GM21723 (cell line): ENCODE measurements around the gene DEPDC5.
"Not testable (repeated sequence)": the region's sequence is repeated elsewhere in the genome, so short reads cannot be mapped to it uniquely, and the experiment has no call there.

Experiments
- ATAC-seq: cut with Tn5 transposase; IDR thresholded peaks from one replicate; pipeline ENCODE4 v1.9.1; 2021; ENCODE audit warnings: mild to moderate bottlenecking, moderate library complexity; ENCODE audit not compliant: unreplicated experiment

The DEPDC5 gene

DNA sequence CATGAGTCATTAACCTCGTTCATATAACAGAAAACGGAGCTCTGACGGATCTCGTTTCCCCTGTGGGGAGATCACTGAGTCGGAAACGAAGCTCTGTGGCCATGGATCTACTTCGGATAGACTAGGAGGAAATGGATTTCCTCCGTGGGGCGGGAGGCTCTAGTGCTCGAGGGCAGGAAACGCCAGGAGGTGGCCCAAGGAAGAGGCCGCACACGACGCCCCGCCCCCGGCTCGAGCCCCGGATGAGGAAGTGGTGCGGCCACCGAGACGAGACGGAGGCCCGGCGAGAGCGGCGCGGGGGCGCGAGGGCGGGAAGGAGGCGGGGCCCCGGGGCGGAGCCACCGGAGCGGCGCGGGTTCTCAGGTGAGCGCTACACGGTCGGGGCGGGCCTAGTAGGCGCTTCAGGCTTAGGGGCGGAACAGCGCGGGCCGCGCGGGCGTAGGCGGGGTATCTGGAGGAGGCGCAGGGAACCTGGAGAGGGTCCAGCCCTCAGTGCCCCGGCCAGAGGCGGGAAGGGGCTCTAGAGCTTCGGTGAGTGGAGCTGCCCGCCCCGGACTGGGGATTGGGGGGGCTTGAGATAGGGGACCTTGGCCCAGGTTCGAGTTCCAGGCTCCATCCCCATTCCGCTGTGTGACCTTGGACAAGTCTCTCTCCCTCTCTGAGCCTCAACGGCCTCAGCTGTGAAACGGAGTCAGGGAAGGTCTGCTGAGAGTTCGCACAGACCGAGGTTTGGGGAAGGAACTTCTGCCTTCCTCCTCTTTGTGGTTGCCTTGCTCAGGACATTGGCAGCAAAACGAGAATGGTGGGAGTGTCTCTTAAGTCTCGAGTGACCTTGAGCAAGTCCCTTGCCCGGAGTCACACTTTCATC is at the start of gene DEPDC5:
TSS of gene DEPDC5 (plus strand) at position 386 of the 868 bp plus-strand sequence. CDS start 903 bp downstream, outside the sequence.
- ATAC-seq = peak; percentile 67

DNA sequence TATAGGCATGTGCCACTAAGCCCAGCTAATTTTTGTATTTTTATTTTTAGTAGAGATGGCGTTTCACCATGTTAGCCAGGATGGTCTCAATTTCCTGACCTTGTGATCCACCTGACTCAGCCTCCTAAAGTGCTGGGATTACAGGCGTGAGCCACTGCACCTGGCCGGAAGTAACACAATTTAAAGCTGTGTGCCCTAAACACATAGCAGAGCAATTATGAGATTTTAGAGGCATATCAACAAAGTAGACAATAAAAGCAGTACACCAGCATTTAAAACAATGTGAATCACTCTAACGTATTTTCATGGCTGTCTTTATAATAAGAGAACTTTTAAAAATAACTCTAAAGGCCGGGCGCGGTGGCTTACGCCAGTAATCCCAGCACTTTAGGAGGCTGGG is 46.3 kb upstream of the DEPDC5 start:
- ATAC-seq = no peak

DNA sequence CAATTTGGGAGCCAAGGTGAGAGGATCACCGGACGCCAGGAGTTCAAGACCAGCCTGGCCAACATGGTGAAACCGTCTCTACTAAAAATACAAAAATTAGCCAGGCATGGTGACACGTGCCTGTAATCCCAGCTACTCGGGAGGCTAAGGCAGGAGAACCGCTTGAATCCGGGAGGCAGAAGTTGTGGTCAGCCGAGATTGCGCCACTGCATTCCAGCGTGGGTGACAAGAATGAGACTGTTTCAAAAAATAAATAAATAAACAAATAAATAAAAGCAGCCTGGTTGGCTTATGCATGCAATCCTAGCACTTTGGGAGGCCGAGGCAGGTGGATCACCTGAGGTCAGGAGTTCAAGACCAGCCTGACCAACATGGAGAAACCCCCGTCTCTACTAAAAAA is 42.6 kb upstream of the DEPDC5 start:
- ATAC-seq = not testable (repeated sequence)

DNA sequence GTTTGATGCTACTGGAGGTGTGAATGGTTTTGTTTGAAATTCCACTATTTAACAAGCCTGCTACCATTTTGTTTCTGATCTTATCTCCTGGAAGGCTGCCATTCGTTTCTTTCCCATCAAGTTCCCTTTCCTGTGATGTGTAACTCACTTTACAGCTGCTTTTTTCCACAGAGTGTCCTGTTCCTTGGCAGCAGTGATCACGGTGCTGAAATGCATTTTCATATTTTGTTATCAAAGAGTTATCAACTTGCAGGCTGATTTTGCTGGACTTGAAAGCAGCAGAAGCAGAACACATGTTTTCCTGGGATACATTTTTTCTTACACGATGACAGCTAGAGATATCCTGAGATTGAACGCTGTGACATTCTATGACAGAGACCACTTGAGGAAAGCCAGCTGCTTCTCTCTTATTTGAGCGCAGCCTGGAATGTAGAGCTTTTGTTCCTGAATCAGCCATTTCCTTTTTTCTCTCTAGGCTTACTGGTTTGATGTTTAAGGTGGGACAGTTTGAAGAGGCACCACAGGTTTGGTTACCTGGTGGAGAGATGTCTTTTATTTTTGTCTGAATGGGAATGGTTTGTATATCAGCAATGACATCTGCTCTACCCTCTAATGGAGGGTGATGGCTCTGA is 38.6 kb upstream of the DEPDC5 start:
- ATAC-seq = no peak

DNA sequence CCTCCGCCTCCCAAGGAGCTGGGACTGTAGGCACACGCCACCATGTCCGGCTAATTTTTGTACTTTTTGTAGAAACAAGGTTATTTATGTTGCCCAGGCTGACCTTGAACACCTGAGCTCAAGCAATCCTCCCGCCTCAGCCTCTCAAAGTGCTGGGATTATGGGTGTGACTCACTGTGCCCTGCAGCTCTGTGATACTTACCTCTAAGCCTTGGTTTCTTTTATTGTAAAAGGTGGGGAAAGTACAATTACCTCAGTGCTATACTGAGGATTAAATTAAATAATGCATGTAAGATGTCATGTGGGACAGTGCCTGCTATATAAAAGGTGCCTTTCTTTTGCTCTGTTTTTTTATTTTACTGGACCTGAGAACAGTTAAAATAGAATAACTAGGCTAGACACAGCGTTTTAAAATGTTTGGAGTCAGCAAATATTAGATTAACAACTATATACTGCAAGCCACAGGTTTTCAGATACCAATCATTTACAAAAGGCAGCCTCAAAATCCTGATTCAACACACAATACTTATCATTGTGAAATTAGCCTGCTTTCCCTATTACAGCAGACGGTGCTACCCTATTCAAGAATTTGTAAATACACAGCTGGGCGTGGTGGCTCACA is 33.9 kb upstream of the DEPDC5 start:
- no peak for ATAC-seq

DNA sequence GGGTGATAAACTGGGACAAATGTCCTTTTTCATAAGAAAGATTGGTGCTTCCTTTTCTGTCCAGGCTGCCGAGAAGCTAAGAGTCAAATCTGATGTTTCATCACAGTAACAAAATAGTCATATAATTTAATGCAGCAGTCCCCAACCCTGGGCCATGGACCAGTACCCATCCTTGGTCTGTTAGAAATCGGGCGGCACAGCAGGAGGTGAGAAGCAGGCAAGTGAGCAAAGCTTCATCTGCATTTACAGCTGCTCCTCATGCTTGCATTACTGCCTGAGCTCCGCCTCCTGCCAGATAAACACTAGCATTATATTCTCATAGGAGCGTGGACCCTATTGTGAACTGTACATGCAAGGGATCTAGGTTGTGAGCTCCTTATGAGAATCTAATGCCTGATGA is 30.1 kb upstream of the DEPDC5 start:
- ATAC-seq = no peak

DNA sequence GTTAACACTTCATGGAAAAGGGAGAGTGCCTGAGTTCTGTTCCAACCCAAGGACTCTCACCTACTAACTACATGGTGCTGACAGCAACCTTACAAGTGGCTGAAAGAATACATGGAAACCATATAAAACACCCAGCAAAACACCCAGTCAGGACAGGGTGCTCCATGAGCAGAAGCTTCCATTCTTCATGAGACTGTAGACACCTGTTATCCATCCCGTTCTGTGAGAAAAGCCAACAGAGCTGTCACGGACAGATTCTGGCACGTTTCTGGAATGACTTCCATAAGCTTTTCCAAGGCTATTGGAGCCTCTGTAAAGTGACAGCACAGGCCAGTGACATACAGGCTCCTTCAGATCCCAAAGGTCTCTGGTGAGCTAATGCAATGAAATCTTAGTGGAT is 27.1 kb upstream of the DEPDC5 start:
- ATAC-seq = no peak

DNA sequence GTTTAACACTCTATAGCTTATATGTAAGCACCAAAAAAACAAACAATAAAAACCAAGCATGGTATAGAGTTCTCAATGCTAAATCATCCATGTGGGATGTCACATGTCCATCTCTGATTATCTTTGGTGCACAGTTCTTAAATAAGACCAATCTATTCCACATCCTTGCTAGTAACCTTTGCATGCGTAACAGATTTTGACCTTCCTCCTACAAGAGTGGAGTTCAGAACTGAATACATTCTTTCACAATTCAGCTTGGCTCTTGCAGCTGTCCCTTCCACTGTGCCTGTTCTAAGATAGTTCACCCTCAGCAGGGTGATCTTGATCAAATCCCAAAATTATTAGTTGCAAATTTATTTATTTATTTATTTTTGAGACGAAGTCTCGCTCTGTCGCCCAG is 25.0 kb upstream of the DEPDC5 start:
- no peak for ATAC-seq

DNA sequence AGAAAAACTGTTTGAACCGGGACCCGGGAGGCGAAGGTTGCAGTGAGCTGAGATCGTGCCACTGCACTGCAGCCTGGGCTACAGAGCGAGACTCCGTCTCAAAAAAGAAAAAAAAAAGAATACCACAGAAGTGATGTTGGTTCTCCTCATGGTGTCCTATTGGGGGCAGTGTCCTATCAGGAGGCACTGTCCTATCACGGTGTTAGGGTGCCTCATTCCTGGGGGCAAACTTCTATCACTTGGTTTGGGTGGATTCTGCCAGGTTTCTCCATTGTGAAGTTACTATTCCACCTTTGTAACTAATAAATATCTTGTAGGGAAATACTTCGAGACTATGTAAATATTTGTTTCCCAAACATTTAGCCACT is 23.5 kb upstream of the DEPDC5 start:
- no peak for ATAC-seq

DNA sequence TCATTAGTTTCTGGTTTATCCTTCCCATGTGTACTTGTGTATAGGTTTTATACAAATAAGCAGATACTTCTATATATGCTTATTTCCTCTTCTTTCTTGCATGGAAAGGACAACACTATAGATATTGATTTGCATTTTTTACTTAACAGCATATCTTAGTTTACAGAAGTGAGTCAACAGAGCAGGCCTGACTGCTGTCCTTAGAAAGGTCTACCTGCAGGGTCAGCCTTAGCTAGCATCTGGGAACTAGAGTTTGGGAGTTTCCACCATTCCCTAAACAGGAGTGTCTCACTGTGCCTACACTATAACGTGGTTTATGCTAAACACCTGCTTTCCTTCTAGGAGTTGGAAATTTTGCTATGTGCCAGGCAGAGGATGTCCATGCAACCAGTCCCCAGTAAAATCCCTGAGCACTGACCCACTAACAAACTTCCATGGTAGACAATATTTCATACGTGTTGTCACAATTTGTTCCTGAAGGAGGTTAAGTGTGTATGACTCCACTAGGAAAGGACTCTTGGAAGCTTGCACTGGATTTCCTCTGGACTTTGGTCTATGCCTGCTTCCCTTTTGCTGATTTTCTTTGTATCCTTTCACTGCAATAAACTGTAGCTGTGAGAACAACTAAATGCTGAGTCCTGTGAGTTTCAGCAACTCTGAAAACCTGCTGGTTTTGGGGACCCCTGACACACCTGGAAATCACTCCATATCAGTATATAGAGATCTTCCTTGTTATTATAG is 21.6 kb upstream of the DEPDC5 start:
- ATAC-seq = no peak

DNA sequence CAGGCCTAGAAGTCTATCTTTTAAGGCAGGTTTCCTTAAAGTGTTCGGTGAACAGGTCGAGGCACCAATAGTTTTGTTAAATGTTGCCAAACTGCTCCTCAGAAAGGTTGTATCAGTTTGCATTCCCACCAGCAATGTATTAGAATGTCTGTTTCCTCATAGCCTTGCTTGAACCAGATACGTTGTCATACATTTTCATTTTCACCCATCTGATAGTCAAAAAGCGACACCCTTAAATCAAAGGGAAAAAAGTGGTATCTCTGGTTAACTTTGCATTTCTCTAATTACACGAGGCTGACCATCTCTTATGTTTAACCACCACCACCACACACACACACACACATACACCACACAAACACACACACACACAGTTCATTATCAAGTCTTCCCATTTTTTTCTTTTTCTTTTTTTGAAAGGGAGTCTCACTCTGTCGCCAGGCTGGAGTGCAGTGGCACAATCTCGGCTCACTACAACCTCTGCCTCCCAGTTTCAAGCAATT is 20.2 kb upstream of the DEPDC5 start:
- no peak for ATAC-seq

DNA sequence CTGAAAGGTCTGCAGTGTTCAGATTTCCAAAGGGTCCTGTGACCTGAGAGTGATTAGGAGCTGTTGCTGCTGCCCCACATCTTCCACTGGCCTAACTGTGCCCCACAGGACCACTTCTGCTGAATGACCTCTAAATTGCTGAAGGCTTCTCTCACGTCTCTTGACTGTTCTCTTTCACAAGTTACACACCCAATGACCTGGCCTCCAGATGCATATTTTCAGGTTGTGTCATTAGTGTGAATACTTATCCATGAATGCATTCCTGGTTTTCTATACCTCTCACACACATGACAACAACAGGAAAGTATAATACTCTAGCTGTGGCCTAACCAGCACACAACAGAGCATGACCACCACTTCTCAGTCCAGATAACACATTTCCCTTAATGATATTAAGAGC is 19.3 kb upstream of the DEPDC5 start:
- ATAC-seq = no peak

DNA sequence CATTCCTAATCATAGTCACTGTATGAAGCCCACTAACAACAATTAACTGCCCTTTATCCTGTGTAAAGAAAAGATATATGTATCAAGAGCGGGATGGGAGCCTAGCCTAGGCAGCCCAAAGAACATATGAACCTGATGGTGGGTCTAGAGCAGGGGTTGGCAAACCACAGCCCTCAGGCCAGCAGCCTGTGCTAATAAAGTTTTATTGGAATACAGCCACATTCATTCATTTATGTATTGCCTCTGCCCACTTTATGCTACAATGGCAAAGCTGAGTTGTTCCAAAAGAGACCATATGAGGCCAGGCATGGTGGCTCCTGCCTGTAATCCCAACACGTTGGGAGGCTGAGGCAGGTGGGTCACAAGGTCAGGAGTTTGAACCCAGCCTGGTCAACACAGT is 17.4 kb upstream of the DEPDC5 start:
- no peak for ATAC-seq

DNA sequence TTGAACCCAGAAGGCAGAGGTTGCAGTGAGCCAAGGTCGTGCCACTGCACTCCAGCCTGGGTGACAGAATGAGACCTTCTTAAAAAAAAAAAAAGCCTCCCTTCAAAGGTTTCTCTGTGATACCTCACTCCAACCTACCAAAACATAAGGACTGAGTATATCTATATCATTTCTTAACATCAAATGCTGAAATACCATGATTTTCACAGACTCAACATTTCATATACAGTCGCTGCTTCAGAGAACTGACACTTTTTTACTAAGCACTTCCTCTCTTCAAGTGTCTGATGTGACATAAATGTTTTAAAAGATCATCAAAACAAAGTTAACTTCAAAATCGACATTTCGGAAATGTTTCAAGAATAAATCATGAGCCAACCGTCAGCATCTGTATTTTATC is 15.9 kb upstream of the DEPDC5 start:
- no peak for ATAC-seq

DNA sequence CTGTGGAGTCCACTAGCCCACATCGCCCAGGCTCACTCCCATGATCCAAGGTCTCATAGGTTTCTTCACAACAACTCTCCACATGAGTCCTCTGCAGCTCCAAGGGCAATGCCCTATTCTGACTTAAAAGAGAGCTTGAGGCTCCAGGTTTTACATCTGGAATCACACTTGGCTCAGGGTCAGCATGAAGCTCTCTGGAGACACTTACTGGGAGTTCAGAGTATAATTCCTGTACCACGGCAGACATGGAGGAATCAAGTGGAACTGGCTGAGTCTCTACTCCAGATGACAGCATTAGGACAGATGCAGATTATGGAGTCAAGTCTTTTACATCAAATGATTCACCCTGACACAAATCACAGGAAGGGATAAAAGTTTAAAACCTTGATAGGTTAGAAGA is 15.3 kb upstream of the DEPDC5 start:
- no peak for ATAC-seq

DNA sequence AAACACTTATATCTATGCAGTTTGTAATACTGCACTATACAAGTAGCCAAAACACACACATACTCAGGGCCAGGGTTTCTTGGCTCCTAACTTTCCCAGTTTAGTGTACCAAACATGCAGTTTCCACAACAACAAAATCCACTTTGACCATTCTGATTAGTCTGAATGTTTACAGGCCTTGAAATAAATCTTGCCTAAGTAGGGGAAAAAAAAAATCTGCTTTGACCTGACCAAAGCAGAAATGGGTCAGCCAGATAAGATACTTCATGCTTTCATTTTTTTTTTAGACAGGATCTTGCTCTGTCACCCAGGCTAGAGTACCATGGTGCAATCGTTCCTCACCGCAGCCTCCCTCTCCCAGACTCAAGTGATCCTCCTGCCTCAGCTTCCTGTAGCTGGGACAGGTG is 14.0 kb upstream of the DEPDC5 start:
- no peak for ATAC-seq

DNA sequence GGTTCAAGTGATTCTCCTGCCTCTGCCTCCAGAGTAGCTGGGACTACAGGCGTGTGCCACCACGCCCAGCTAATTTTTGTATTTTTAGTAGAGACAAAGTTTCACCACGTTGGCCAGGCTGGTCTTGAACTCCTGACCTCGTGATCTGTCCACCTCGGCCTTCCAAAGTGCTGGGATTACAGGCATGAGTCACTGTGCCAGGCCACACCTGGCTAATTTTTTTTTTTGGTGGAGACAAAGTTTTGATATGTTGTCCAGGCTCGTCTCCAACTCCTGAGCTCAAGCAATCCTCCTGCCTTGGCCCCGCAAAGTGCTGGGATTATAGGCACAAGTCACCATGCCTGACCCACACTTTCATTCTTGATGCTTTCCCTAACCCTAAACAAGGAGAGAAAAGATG is 13.5 kb upstream of the DEPDC5 start:
- ATAC-seq = not testable (repeated sequence)

DNA sequence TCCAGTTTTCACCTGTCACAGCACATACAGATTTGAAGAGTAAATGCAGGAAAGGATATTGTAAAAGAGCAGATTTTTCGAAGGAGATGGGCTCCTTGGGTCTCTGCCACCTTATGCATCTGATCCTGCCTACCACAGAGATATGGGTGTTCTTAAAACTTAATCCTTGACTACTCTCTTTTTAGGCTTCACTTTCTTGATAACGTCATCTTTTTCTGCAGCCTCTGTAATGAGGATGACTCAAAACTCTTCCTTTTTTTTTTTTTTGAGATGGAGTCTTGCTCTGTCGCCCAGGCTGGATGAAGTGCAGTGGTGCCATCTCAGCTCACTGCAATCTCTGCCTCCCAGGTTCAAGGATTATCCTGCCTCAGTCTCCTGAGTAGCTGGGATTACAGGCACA is 11.7 kb upstream of the DEPDC5 start:
- no peak for ATAC-seq

DNA sequence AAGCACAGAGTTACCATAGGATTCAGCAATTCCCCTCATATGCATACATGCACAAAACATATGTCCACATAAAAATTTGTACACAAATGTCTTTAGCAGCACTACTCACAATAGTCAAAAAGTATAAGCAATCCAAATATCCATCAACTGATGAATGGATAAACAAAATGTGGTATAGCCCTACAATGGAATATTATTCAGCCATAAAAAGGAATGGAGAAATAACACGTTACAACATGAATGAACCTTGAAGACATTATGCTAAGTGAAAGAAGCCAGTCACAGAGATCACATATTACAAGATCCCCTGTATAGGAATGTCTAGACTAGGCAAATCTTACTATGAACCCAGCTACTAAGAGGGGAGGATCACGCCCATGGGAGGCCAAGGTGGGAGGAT is 11.1 kb upstream of the DEPDC5 start:
- ATAC-seq = no peak

DNA sequence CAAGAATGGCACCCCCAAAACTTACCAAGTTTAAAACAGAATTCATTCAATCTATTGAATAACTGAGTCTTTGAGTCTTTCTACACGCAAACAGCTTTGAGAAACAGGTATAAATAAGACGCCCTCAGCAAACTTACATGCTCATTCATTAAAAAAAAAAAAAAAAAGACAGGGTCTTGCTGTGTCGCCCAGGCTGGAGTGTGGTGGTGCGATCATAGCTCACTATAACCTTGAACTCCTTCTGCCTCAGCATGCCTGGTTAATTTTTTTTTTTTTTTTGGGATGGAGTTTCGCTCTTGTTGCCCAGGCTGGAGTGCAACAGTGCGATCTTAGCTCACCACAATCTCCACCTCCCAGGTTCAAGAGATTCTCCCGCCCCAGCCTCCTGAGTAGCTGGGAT is 9.9 kb upstream of the DEPDC5 start:
- no peak for ATAC-seq

DNA sequence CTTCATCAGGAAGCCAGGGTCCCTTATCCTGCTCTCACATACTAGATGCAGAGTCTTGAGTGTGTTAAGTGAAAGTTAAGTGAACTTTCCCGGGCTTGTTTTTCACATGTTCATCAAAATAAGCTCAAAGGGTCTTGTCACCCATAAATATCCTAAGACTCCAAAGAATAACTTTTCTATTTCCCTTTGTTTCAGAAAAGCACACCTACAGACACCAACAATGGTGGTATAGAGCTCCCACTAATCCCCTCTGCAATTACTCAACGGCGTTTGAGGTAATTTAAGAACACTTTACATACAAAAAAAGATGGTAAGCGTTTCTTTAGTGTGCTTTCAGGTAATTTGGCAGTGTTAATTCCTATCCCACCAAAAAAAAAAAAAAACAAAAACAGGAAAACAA is 6.4 kb upstream of the DEPDC5 start:
- ATAC-seq = no peak
